LNCAP (cell line): Measurements from ENCODE around the gene VPS18.

Source experiments
- CTCF ChIP-seq: fragments of 450-650 bp; IDR thresholded peaks from 2 replicates; pipeline ENCODE4 v1.5.1; 2017; ENCODE audit warnings: mild to moderate bottlenecking

VPS18 gene

GRCh38 chr15:40873694-40874561, 20.3 kb upstream of the VPS18 start, which contains the start of gene RHOV:
Gene RHOV (minus strand): TSS chr15:40874234. CDS start chr15:40874139, 95 bp downstream.
- peak; percentile 76 for TF ChIP-seq CTCF

GRCh38 chr15:40875991-40876730, 18.1 kb upstream of the VPS18 start:
- no peak for TF ChIP-seq CTCF

GRCh38 chr15:40877694-40878093, 16.6 kb upstream of the VPS18 start:
- TF ChIP-seq CTCF, result no peak

GRCh38 chr15:40878785-40879184, 15.5 kb upstream of the VPS18 start:
- no peak for TF ChIP-seq CTCF

DNA sequence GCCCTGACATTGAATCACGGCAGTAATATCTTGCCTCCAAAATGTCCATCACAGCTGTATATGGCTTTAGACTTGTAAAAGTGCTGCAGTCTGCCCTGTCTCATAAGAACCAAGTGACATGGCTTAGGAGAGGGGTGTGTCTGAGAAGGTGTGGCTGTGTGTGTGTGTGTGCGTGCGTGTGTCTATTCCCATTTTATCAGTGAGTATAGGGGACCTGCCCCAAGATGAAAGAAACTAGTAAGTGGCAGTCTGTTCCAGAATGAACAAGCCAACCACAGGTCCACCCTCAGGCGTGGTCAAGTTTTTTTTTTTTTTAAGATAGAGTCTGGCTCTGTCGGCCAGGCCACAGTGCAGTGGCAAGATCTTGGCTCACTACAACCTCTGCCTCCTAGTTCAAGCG, 14.6 kb upstream of the VPS18 start:
- TF ChIP-seq CTCF, result no peak

DNA sequence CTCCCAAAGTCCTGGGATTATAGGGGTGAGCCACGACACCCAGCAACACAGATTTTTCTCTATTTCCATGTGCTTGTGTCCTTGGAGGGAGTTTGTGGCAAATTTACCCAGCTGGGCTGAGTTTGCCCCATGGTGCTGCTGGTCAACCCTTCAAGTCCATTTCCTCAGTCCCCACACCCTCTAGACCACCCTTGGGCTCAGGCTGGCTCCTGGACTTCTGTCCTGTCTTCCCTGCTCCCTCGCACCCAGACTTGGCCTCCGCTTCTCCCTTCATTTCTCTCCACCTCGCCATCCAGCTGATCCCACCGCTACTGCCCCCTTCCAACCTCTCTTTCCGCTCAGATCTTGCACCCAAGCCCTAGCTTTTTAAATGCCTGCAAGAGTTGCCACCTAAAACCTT, 12.9 kb upstream of the VPS18 start:
- TF ChIP-seq CTCF, result no peak

GRCh38 chr15:40886586-40886985, 7.7 kb upstream of the VPS18 start:
- no peak for TF ChIP-seq CTCF
